ENCODE data around the gene CDK16.

DNA sequence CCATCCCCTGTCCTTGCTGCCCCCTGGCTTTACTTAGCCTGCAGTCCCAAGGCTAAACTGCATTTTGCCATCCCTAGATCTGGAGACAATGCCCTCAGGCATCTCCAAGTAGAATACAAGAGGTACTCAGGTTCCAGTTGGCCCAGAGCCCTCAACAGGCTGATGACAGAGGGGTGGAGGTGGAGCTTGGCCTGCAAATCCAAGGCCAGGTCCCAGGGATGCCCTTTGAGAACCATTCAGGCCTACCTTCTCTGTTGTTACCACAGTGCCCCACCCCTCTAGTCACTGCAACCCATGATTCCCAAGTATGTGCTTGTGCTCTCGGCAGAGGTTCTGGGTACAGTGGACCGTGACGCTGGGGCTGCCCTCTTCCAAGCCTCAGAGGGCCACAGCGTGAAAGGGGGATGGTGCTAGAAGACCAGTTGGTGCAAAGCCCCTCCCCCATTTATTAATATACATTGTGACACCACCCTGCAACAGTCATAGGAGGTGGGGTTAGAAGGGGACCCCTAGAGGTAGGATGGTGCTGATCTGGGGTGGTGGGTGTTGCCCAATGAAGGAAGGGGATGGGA is 31.3 kb upstream of the CDK16 start:
- TF ChIP-seq, protein P1, sequence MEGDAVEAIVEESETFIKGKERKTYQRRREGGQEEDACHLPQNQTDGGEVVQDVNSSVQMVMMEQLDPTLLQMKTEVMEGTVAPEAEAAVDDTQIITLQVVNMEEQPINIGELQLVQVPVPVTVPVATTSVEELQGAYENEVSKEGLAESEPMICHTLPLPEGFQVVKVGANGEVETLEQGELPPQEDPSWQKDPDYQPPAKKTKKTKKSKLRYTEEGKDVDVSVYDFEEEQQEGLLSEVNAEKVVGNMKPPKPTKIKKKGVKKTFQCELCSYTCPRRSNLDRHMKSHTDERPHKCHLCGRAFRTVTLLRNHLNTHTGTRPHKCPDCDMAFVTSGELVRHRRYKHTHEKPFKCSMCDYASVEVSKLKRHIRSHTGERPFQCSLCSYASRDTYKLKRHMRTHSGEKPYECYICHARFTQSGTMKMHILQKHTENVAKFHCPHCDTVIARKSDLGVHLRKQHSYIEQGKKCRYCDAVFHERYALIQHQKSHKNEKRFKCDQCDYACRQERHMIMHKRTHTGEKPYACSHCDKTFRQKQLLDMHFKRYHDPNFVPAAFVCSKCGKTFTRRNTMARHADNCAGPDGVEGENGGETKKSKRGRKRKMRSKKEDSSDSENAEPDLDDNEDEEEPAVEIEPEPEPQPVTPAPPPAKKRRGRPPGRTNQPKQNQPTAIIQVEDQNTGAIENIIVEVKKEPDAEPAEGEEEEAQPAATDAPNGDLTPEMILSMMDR (IDR thresholded peaks at IDR 0.05) = no peak
- TF ChIP-seq POLR2A (IDR thresholded peaks at IDR 0.05) (no peak), POLR2AphosphoS5 (IDR thresholded peaks at IDR 0.05) (no peak), EP300 (IDR thresholded peaks at IDR 0.05) (no peak)

Data from suprapubic skin (tissue), 4 donors.